HG03558 (cell line): ENCODE measurements around the gene PRKCQ.

Experiments
- ATAC-seq: cut with Tn5 transposase; IDR thresholded peaks from one replicate; pipeline ENCODE4 v1.9.1; 2021; ENCODE audit warnings: moderate number of reproducible peaks; ENCODE audit not compliant: unreplicated experiment; ENCODE audit errors: extremely low read depth

The PRKCQ gene

GRCh38 chr10:6579904-6580278 lies at the start of gene PRKCQ:
Gene PRKCQ, minus strand, starts transcription at chr10:6580276. Its CDS starts 65,141 bp downstream, at chr10:6515135.
- no peak for ATAC-seq

- no peak for ATAC-seq
Observed at GRCh38 chr10:6625428-6625827, 45.4 kb upstream of the PRKCQ start.

GRCh38 chr10:6624392-6624791 lies 44.3 kb upstream of the PRKCQ start:
- no peak for ATAC-seq

GRCh38 chr10:6622921-6623320 lies 42.8 kb upstream of the PRKCQ start:
- ATAC-seq = no peak

GRCh38 chr10:6621536-6621935 lies 41.5 kb upstream of the PRKCQ start:
- no peak for ATAC-seq

GRCh38 chr10:6619660-6620059 lies 39.6 kb upstream of the PRKCQ start:
- no peak for ATAC-seq

- ATAC-seq = no peak
Observed at GRCh38 chr10:6618340-6618739, 38.3 kb upstream of the PRKCQ start.

- ATAC-seq = no peak
Observed at GRCh38 chr10:6617309-6618076, 37.4 kb upstream of the PRKCQ start.

GRCh38 chr10:6615971-6616370 lies 35.9 kb upstream of the PRKCQ start:
- ATAC-seq = no peak

- ATAC-seq = no peak
Observed at GRCh38 chr10:6612371-6612770, 32.3 kb upstream of the PRKCQ start.

GRCh38 chr10:6610647-6611046 lies 30.6 kb upstream of the PRKCQ start:
- no peak for ATAC-seq

GRCh38 chr10:6609625-6610024 lies 29.5 kb upstream of the PRKCQ start:
- ATAC-seq = no peak

GRCh38 chr10:6607778-6608177 lies 27.7 kb upstream of the PRKCQ start:
- no peak for ATAC-seq

GRCh38 chr10:6607182-6607581 lies 27.1 kb upstream of the PRKCQ start:
- no peak for ATAC-seq

GRCh38 chr10:6603142-6604125 lies 23.4 kb upstream of the PRKCQ start:
- no peak for ATAC-seq

- no peak for ATAC-seq
Observed at GRCh38 chr10:6602700-6603084, 22.6 kb upstream of the PRKCQ start.

- ATAC-seq = no peak
Observed at GRCh38 chr10:6602026-6602699, 22.1 kb upstream of the PRKCQ start.

- no peak for ATAC-seq
Observed at GRCh38 chr10:6601246-6601805, 21.2 kb upstream of the PRKCQ start.

GRCh38 chr10:6600224-6600987 lies 20.3 kb upstream of the PRKCQ start:
- ATAC-seq = no peak

- ATAC-seq = no peak
Observed at GRCh38 chr10:6598679-6599078, 18.6 kb upstream of the PRKCQ start.
